Liver (tissue), 3 donors: Measurements from ENCODE around the gene MRPL24.

Experiments
- GABPA ChIP-seq, 2 donors: IDR thresholded peaks in 1 of 2; conservative IDR thresholded peaks in 1 of 2; 2 replicates each; pipeline ENCODE4 v1.6.1; 2016; ENCODE audit warnings: antibody characterized with exemption in 2 of 2, mild to moderate bottlenecking in 1 of 2, moderate library complexity in 1 of 2
- RAD21 ChIP-seq, 2 donors: IDR thresholded peaks; 2 replicates each; pipeline ENCODE4 v1.6.1; 2016; ENCODE audit warnings: antibody characterized with exemption in 2 of 2, mild to moderate bottlenecking in 2 of 2
- RXRA ChIP-seq, 2 donors: IDR thresholded peaks; 2 replicates each; pipeline ENCODE4 v1.6.1; 2017 to 2018; ENCODE audit warnings: antibody characterized with exemption in 2 of 2, mild to moderate bottlenecking in 1 of 2
- TF ChIP-seq, protein P1 (sequence below): IDR thresholded peaks from 2 replicates; pipeline ENCODE4 v1.6.1; 2016; ENCODE audit warnings: antibody characterized with exemption
- TF ChIP-seq, protein P2 (sequence below): fragments of 150-350 bp; IDR thresholded peaks from 2 replicates; pipeline ENCODE4 v1.5.1; 2017; ENCODE audit warnings: improper control_type of control experiment, low read depth, low read length; ENCODE audit not compliant: missing input control
- TF ChIP-seq, protein P3 (sequence below): IDR thresholded peaks from 2 replicates; pipeline ENCODE4 v1.6.1; 2016; ENCODE audit warnings: antibody characterized with exemption, mild to moderate bottlenecking
- donor health status: healthy.
- donor health status: healthy.

DNA sequence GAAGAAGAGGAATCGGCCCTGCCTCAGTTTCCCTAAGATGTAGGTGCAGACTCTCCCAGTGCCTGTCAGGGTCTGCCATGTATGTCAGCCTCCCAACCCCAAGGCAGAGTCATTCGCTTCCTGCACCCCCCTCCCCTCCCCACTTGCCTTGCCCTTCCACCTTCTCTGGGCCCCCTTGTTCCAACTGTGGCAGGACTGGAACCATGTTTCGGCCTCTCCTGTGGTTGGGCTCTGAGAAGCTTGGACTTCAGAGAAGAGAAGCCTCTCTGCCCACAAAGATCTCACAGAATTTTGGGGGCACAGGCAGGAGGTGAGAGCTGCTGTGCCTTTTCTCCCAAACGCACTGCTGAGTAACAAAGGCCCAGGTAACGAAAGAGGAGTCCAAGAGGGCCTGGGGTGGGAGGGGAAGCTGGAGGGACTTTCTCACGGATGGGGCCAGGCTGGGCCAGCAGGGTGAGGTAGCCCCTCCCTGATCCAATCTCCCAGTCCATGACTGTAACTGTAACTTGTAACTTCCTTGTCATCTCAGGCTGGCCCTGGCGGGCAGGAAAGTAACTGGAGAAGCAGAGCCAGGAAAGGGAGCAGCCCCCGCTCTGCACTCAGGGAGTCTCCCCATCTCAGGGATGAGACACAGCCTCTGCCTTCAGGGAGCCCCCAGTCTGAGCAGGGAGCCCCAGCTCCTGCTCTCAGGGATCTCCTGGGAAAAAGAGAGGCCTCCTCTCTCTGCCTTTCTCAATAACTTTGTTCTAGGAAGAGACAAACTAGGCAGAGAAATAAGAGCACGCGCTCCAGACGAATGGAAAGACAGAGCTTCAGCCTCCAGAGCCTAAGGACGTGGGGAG lies 46.8 kb downstream of the MRPL24 start:
- TF ChIP-seq RXRA (IDR thresholded peaks at IDR 0.05) (no peak), GABPA (IDR thresholded peaks at IDR 0.05 in 1 of 2, conservative IDR thresholded peaks at IDR 0.05 in 1 of 2) (no peak), RAD21 (IDR thresholded peaks at IDR 0.05) (no peak)
- TF ChIP-seq, protein P1, sequence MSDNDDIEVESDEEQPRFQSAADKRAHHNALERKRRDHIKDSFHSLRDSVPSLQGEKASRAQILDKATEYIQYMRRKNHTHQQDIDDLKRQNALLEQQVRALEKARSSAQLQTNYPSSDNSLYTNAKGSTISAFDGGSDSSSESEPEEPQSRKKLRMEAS: no peak
- TF ChIP-seq, protein P2, sequence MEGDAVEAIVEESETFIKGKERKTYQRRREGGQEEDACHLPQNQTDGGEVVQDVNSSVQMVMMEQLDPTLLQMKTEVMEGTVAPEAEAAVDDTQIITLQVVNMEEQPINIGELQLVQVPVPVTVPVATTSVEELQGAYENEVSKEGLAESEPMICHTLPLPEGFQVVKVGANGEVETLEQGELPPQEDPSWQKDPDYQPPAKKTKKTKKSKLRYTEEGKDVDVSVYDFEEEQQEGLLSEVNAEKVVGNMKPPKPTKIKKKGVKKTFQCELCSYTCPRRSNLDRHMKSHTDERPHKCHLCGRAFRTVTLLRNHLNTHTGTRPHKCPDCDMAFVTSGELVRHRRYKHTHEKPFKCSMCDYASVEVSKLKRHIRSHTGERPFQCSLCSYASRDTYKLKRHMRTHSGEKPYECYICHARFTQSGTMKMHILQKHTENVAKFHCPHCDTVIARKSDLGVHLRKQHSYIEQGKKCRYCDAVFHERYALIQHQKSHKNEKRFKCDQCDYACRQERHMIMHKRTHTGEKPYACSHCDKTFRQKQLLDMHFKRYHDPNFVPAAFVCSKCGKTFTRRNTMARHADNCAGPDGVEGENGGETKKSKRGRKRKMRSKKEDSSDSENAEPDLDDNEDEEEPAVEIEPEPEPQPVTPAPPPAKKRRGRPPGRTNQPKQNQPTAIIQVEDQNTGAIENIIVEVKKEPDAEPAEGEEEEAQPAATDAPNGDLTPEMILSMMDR: no peak
- TF ChIP-seq, protein P3, sequence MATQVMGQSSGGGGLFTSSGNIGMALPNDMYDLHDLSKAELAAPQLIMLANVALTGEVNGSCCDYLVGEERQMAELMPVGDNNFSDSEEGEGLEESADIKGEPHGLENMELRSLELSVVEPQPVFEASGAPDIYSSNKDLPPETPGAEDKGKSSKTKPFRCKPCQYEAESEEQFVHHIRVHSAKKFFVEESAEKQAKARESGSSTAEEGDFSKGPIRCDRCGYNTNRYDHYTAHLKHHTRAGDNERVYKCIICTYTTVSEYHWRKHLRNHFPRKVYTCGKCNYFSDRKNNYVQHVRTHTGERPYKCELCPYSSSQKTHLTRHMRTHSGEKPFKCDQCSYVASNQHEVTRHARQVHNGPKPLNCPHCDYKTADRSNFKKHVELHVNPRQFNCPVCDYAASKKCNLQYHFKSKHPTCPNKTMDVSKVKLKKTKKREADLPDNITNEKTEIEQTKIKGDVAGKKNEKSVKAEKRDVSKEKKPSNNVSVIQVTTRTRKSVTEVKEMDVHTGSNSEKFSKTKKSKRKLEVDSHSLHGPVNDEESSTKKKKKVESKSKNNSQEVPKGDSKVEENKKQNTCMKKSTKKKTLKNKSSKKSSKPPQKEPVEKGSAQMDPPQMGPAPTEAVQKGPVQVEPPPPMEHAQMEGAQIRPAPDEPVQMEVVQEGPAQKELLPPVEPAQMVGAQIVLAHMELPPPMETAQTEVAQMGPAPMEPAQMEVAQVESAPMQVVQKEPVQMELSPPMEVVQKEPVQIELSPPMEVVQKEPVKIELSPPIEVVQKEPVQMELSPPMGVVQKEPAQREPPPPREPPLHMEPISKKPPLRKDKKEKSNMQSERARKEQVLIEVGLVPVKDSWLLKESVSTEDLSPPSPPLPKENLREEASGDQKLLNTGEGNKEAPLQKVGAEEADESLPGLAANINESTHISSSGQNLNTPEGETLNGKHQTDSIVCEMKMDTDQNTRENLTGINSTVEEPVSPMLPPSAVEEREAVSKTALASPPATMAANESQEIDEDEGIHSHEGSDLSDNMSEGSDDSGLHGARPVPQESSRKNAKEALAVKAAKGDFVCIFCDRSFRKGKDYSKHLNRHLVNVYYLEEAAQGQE: no peak
